ENCODE measurements around the gene CYBRD1. TPM values are rescaled to one million over a fixed set of nuclear protein-coding genes. Genes with fewer than 3 reads are reported as not detected.

The CYBRD1 gene
- total RNA-seq, 3 donors from 2014 or later (not counting 1 experiment from before 2014, with no cell fraction given), result 13.6 to 28.7 (median 16.4) TPM

- no peak overlapping the region for H3K4me3 Mint-ChIP-seq
- H3K4me1 Mint-ChIP-seq, result no peaks in the 10 kb centered on the region
- Histone ChIP-seq H3K4me3 (ENCODE audit: low read length) (no peak overlapping the region), H3K27ac (ENCODE audit: low read length) (no peak overlapping the region), H3K4me1 (ENCODE audit: control insufficient read depth, insufficient read depth, low read length) (no peaks in the 10 kb centered on the region), H3K27me3 (ENCODE audit: control insufficient read depth, insufficient read depth, low read length) (no peaks in the 10 kb centered on the region), H3K36me3 (ENCODE audit: control insufficient read depth, insufficient read depth, low read length) (no peaks in the 10 kb centered on the region), H3K9me3 (ENCODE audit: control insufficient read depth, insufficient read depth, low read length) (no peaks in the 10 kb centered on the region)
- H3K27ac Mint-ChIP-seq, result no peak overlapping the region
- 87% methylated on average over 3 of the region's 4 CpGs for WGBS (ENCODE audit: insufficient coverage)
- DNase-seq (no peak), ATAC-seq (no peak)
- no peak for TF ChIP-seq CTCF (IDR thresholded peaks at IDR 0.05)
- H3K9me3 Mint-ChIP-seq, result no peaks in the 10 kb centered on the region
- intact Hi-C loops (cut with micrococcal nuclease), result no loop called here
- H3K27me3 Mint-ChIP-seq (ENCODE audit: low read depth in 2 of 2), result no peaks in the 10 kb centered on the region
- H3K36me3 Mint-ChIP-seq, result no peaks in the 10 kb centered on the region
Observed at GRCh38 chr2:171540437-171540836, 18.2 kb downstream of the CYBRD1 start.

GRCh38 chr2:171541202-171541887, 19.1 kb downstream of the CYBRD1 start:
- intact Hi-C loops (cut with micrococcal nuclease), result no loop called here
- no peak for TF ChIP-seq CTCF (IDR thresholded peaks at IDR 0.05)
- no peak for ATAC-seq
- Mint-ChIP-seq H3K9me3 (no peaks in the 10 kb centered on the region), H3K27ac (no peak overlapping the region), H3K27me3 (ENCODE audit: low read depth in 2 of 2) (no peaks in the 10 kb centered on the region), H3K4me3 (no peak overlapping the region), H3K4me1 (peaks cover under 1 to 1% of the 10 kb centered on the region in 2 donors), H3K36me3 (no peaks in the 10 kb centered on the region)
- no peaks in the 10 kb centered on the region for H3K9me3 ChIP-seq (ENCODE audit: control insufficient read depth, insufficient read depth, low read length)
- H3K36me3 ChIP-seq (ENCODE audit: control insufficient read depth, insufficient read depth, low read length), result no peaks in the 10 kb centered on the region
- H3K27ac ChIP-seq (ENCODE audit: low read length), result no peak overlapping the region
- no peaks in the 10 kb centered on the region for H3K27me3 ChIP-seq (ENCODE audit: control insufficient read depth, insufficient read depth, low read length)
- peak in 1 of 2 donors; percentile 13 for DNase-seq
- no peaks in the 10 kb centered on the region for H3K4me1 ChIP-seq (ENCODE audit: control insufficient read depth, insufficient read depth, low read length)
- 89% methylated on average over 6 of the region's 6 CpGs for WGBS (ENCODE audit: insufficient coverage)
- no peak overlapping the region for H3K4me3 ChIP-seq (ENCODE audit: low read length)

GRCh38 chr2:171545086-171545485, 22.8 kb downstream of the CYBRD1 start:
- Mint-ChIP-seq H3K9me3 (no peaks in the 10 kb centered on the region), H3K36me3 (no peaks in the 10 kb centered on the region), H3K27ac (no peak overlapping the region), H3K4me1 (peaks cover 8 to 15% of the 10 kb centered on the region in 2 donors), H3K27me3 (ENCODE audit: low read depth in 2 of 2) (no peaks in the 10 kb centered on the region), H3K4me3 (no peak overlapping the region)
- H3K27ac ChIP-seq (ENCODE audit: low read length), result no peak overlapping the region
- H3K36me3 ChIP-seq (ENCODE audit: control insufficient read depth, insufficient read depth, low read length), result no peaks in the 10 kb centered on the region
- no peak overlapping the region for H3K4me3 ChIP-seq (ENCODE audit: low read length)
- WGBS (ENCODE audit: insufficient coverage), result no CpG with 5 or more reads among the region's 1 CpG
- no peak for TF ChIP-seq CTCF (IDR thresholded peaks at IDR 0.05)
- no peaks in the 10 kb centered on the region for H3K9me3 ChIP-seq (ENCODE audit: control insufficient read depth, insufficient read depth, low read length)
- DNase-seq (no peak), ATAC-seq (no peak)
- peaks cover 3% of the 10 kb centered on the region for H3K4me1 ChIP-seq (ENCODE audit: control insufficient read depth, insufficient read depth, low read length)
- H3K27me3 ChIP-seq (ENCODE audit: control insufficient read depth, insufficient read depth, low read length), result no peaks in the 10 kb centered on the region
- intact Hi-C loops (cut with micrococcal nuclease), result no loop called here

- Mint-ChIP-seq H3K27ac (no peak overlapping the region), H3K4me1 (peaks cover 8 to 15% of the 10 kb centered on the region in 2 donors), H3K4me3 (no peak overlapping the region), H3K27me3 (ENCODE audit: low read depth in 2 of 2) (no peaks in the 10 kb centered on the region), H3K36me3 (no peaks in the 10 kb centered on the region), H3K9me3 (no peaks in the 10 kb centered on the region)
- Histone ChIP-seq H3K27me3 (ENCODE audit: control insufficient read depth, insufficient read depth, low read length) (no peaks in the 10 kb centered on the region), H3K9me3 (ENCODE audit: control insufficient read depth, insufficient read depth, low read length) (no peaks in the 10 kb centered on the region), H3K27ac (ENCODE audit: low read length) (no peak overlapping the region), H3K4me1 (ENCODE audit: control insufficient read depth, insufficient read depth, low read length) (peaks cover 3% of the 10 kb centered on the region), H3K4me3 (ENCODE audit: low read length) (no peak overlapping the region), H3K36me3 (ENCODE audit: control insufficient read depth, insufficient read depth, low read length) (no peaks in the 10 kb centered on the region)
- DNase-seq (no peak), ATAC-seq (no peak)
- intact Hi-C loops (cut with micrococcal nuclease), result no loop called here
- no peak for TF ChIP-seq CTCF (IDR thresholded peaks at IDR 0.05)
Observed at GRCh38 chr2:171547256-171547655, 25.0 kb downstream of the CYBRD1 start.
